Motor neuron (in vitro differentiated cells): ENCODE results near the gene DMD. TPM values are rescaled to one million over a fixed set of nuclear protein-coding genes. Genes with fewer than 3 reads are reported as not detected.
"Not testable (repeated sequence)": the region's sequence is repeated elsewhere in the genome, so short reads cannot be mapped to it uniquely, and the experiment has no call there.

Experiments
- ATAC-seq, 8 experiments: fragments of 200-7000 bp; cut with Tn5 transposase; replicated peaks in 6 of 8; 2 replicates each; pipeline ENCODE4 v1.8.0; 2021; ENCODE audit warnings: mild to moderate bottlenecking in 8 of 8, moderate library complexity in 8 of 8
- H3K27ac ChIP-seq, 2 donors: fragments of 250-450 bp; sonication (Bioruptor Pico); 2 replicates each; pipeline ENCODE4 v1.9.0; 2021; ENCODE audit warnings: antibody characterized with exemption in 2 of 2, mild to moderate bottlenecking in 2 of 2, moderate library complexity in 1 of 2
- H3K4me1 ChIP-seq, 2 donors: fragments of 250-450 bp; sonication (Bioruptor Pico); replicated peaks in 1 of 2; 2 replicates each; pipeline ENCODE4 v1.6.1; 2021; ENCODE audit warnings: antibody characterized with exemption in 2 of 2, mild to moderate bottlenecking in 2 of 2, moderate library complexity in 1 of 2
- H3K4me3 ChIP-seq, 5 donors: fragments of 250-450 bp; sonication (Bioruptor Pico); 2 replicates each; pipeline ENCODE4 v1.9.0; 2021; ENCODE audit warnings: antibody characterized with exemption in 5 of 5, mild to moderate bottlenecking in 5 of 5, moderate library complexity in 4 of 5
- WGBS, 10 experiments: fragments of 450-650 bp; shearing (Covaris generic); methylation state at CpG; one replicate each; pipeline ENCODE4 v1.0.0; 2022; 5-methylcytosine and 5-hydroxymethylcytosine counted together
- in situ Hi-C, 9 experiments: fragments of 400-800 bp; cut with MboI; loops; one replicate each; pipeline ENCODE4 v1.15.0; 2021; ENCODE audit warnings: low sequenced_read_pairs in 9 of 9, low pct_unique_long_range_greater_than_20kb in 2 of 9; ENCODE audit not compliant: unreplicated experiment in 9 of 9
- total RNA-seq, 8 experiments: library from RNA; unstranded; fragments of 300-600 nt; gene quantifications; 2 replicates each; pipeline versions ENCODE4 v1.2.3 to v1.2.4, GENCODE V29; 2022

The DMD gene
- total RNA-seq, 8 experiments from 2014 or later = 3.9 to 378 (median 10.5) TPM

GRCh38 chrX:32745323-32745722 is 466.0 kb downstream of the DMD start:
- in situ Hi-C loops = no loop called here
- 0 to 80% (median 20%) methylated on average over 1 to 2 of the region's 2 CpGs; no CpG with 5 or more reads in 5 of the 10 experiments for WGBS, 10 experiments
- ATAC-seq = no peak
- no peaks in the 10 kb centered on the region for H3K4me1 ChIP-seq
- no peak overlapping the region for H3K4me3 ChIP-seq
- no peak overlapping the region for H3K27ac ChIP-seq

- in situ Hi-C loops = no loop called here
- no peak overlapping the region for H3K4me3 ChIP-seq
- H3K4me1 ChIP-seq = no peaks in the 10 kb centered on the region
- ATAC-seq = no peak
- 0 to 22% methylated on average over 1 of the region's 1 CpG; no CpG with 5 or more reads in 8 of the 10 experiments for WGBS, 10 experiments
- no peak overlapping the region for H3K27ac ChIP-seq
Observed at GRCh38 chrX:32744921-32745320, 466.4 kb downstream of the DMD start.

GRCh38 chrX:32741910-32742309 is 469.4 kb downstream of the DMD start:
- H3K4me3 ChIP-seq = no peak overlapping the region
- 0 to 90% (median 62%) methylated on average over 1 to 2 of the region's 3 CpGs; no CpG with 5 or more reads in 5 of the 10 experiments for WGBS, 10 experiments
- in situ Hi-C loops = no loop called here
- no peak overlapping the region for H3K27ac ChIP-seq
- ATAC-seq = no peak
- H3K4me1 ChIP-seq = no peaks in the 10 kb centered on the region

GRCh38 chrX:32708542-32708941 is 502.8 kb downstream of the DMD start:
- Histone ChIP-seq H3K27ac (no peak overlapping the region), H3K4me1 (no peaks in the 10 kb centered on the region), H3K4me3 (no peak overlapping the region)
- ATAC-seq = no peak
- in situ Hi-C loops = no loop called here
- 0 to 100% (median 42%) methylated on average over 1 to 4 of the region's 4 CpGs; no CpG with 5 or more reads in 5 of the 10 experiments for WGBS, 10 experiments

GRCh38 chrX:32705385-32705784 is 506.0 kb downstream of the DMD start:
- ATAC-seq, in situ Hi-C loops, H3K4me3 ChIP-seq, H3K4me1 ChIP-seq, H3K27ac ChIP-seq: not testable (repeated sequence)
- 0 to 100% (median 57%) methylated on average over 1 to 9 of the region's 9 CpGs; no CpG with 5 or more reads in 6 of the 10 experiments for WGBS, 10 experiments

- no peak overlapping the region for H3K27ac ChIP-seq
- in situ Hi-C loops = no loop called here
- H3K4me3 ChIP-seq = no peak overlapping the region
- no peak for ATAC-seq
- no peaks in the 10 kb centered on the region for H3K4me1 ChIP-seq
- WGBS, 10 experiments = 36 to 83% methylated on average over 1 of the region's 1 CpG; no CpG with 5 or more reads in 8 of the 10 experiments
Observed at GRCh38 chrX:32687379-32687778, 524.0 kb downstream of the DMD start.

- no peak for ATAC-seq
- Histone ChIP-seq H3K4me1 (no peaks in the 10 kb centered on the region), H3K4me3 (no peak overlapping the region), H3K27ac (no peak overlapping the region)
- 26 to 100% (median 59%) methylated on average over 1 to 5 of the region's 5 CpGs; no CpG with 5 or more reads in 4 of the 10 experiments for WGBS, 10 experiments
- in situ Hi-C loops = no loop called here
Observed at GRCh38 chrX:32678487-32678886, 532.9 kb downstream of the DMD start.

GRCh38 chrX:32673193-32673592 is 538.2 kb downstream of the DMD start:
- no peaks in the 10 kb centered on the region for H3K4me1 ChIP-seq
- in situ Hi-C loops = no loop called here
- no peak for ATAC-seq
- H3K4me3 ChIP-seq = no peak overlapping the region
- no peak overlapping the region for H3K27ac ChIP-seq
- WGBS, 10 experiments = 0 to 74% (median 30%) methylated on average over 2 to 4 of the region's 4 CpGs; no CpG with 5 or more reads in 5 of the 10 experiments

- ATAC-seq = no peak
- Histone ChIP-seq H3K27ac (no peak overlapping the region), H3K4me3 (no peak overlapping the region), H3K4me1 (no peaks in the 10 kb centered on the region)
- 15 to 100% (median 92%) methylated on average over 1 to 2 of the region's 2 CpGs; no CpG with 5 or more reads in 5 of the 10 experiments for WGBS, 10 experiments
- in situ Hi-C loops = no loop called here
Observed at GRCh38 chrX:32662516-32662915, 548.8 kb downstream of the DMD start.

- ATAC-seq = no peak
- Histone ChIP-seq H3K4me1 (no peaks in the 10 kb centered on the region), H3K4me3 (no peak overlapping the region), H3K27ac (no peak overlapping the region)
- in situ Hi-C loops = no loop called here
- WGBS, 10 experiments = 13 to 80% (median 58%) methylated on average over 1 to 7 of the region's 9 CpGs; no CpG with 5 or more reads in 2 of the 10 experiments
Observed at GRCh38 chrX:32644476-32645245, 566.7 kb downstream of the DMD start.

GRCh38 chrX:32642283-32642682 is 569.1 kb downstream of the DMD start:
- WGBS, 10 experiments = 0 to 100% (median 38%) methylated on average over 1 to 3 of the region's 3 CpGs; no CpG with 5 or more reads in 3 of the 10 experiments
- no peak for ATAC-seq
- Histone ChIP-seq H3K4me1 (no peaks in the 10 kb centered on the region), H3K4me3 (no peak overlapping the region), H3K27ac (no peak overlapping the region)
- in situ Hi-C loops = no loop called here

GRCh38 chrX:32618154-32618553 is 593.2 kb downstream of the DMD start:
- ATAC-seq = no peak
- in situ Hi-C loops = no loop called here
- H3K4me3 ChIP-seq = no peak overlapping the region
- H3K4me1 ChIP-seq = no peaks in the 10 kb centered on the region
- no peak overlapping the region for H3K27ac ChIP-seq
- WGBS, 10 experiments = 0 to 94% (median 33%) methylated on average over 1 to 5 of the region's 5 CpGs; no CpG with 5 or more reads in 3 of the 10 experiments

- 0 to 33% (median 14%) methylated on average over 1 of the region's 2 CpGs; no CpG with 5 or more reads in 6 of the 10 experiments for WGBS, 10 experiments
- no peak overlapping the region for H3K4me3 ChIP-seq
- in situ Hi-C loops = no loop called here
Observed at GRCh38 chrX:32614707-32615106, 596.6 kb downstream of the DMD start.

GRCh38 chrX:32599156-32599555 is 612.2 kb downstream of the DMD start:
- in situ Hi-C loops = no loop called here
- no peak overlapping the region for H3K27ac ChIP-seq
- H3K4me1 ChIP-seq = no peaks in the 10 kb centered on the region
- WGBS, 10 experiments = 0 to 100% (median 15%) methylated on average over 1 to 3 of the region's 4 CpGs; no CpG with 5 or more reads in 2 of the 10 experiments
- ATAC-seq = no peak
- no peak overlapping the region for H3K4me3 ChIP-seq

More at GRCh38 chrX:32614707-32615106, 596.6 kb downstream of the DMD start:
- H3K27ac ChIP-seq = no peak overlapping the region
- H3K4me1 ChIP-seq = no peaks in the 10 kb centered on the region
- ATAC-seq = no peak
